Measurements from ENCODE around the gene NFIA. TPM values are rescaled to one million over a fixed set of nuclear protein-coding genes. Genes with fewer than 3 reads are reported as not detected.

The NFIA gene
- 68.1 TPM for total RNA-seq

GRCh38 chr1:61082311-61083012 is at the start of gene NFIA:
TSS of gene NFIA (plus strand) at chr1:61082561.
- peak; percentile 87 for DNase-seq

- no peak for DNase-seq
Observed at GRCh38 chr1:61035880-61036279, 46.5 kb upstream of the NFIA start.

- DNase-seq = no peak
Observed at GRCh38 chr1:61042466-61043009, 39.8 kb upstream of the NFIA start.

- peak; percentile 92 for DNase-seq
Observed at GRCh38 chr1:61043010-61043820, 39.1 kb upstream of the NFIA start.

GRCh38 chr1:61046434-61046833 is 35.9 kb upstream of the NFIA start:
- DNase-seq = no peak

GRCh38 chr1:61047061-61047460 is 35.3 kb upstream of the NFIA start:
- no peak for DNase-seq

- DNase-seq = peak; percentile 97
Observed at GRCh38 chr1:61049850-61050540, 32.4 kb upstream of the NFIA start.

- peak; percentile 37 for DNase-seq
Observed at GRCh38 chr1:61050541-61051442, 31.6 kb upstream of the NFIA start.

- DNase-seq = no peak
Observed at GRCh38 chr1:61051443-61051718, 31.0 kb upstream of the NFIA start.

- peak; percentile 38 for DNase-seq
Observed at GRCh38 chr1:61051719-61052394, 30.5 kb upstream of the NFIA start.

GRCh38 chr1:61052395-61053225 is 29.8 kb upstream of the NFIA start:
- peak; percentile 40 for DNase-seq

- DNase-seq = peak; percentile 28
Observed at GRCh38 chr1:61053226-61053711, 29.1 kb upstream of the NFIA start.

GRCh38 chr1:61053712-61054600 is 28.4 kb upstream of the NFIA start:
- peak; percentile 43 for DNase-seq

GRCh38 chr1:61054601-61054993 is 27.8 kb upstream of the NFIA start:
- DNase-seq = no peak

- DNase-seq = peak; percentile 85
Observed at GRCh38 chr1:61055110-61055614, 27.2 kb upstream of the NFIA start.

- DNase-seq = no peak
Observed at GRCh38 chr1:61056196-61056572, 26.2 kb upstream of the NFIA start.

GRCh38 chr1:61056573-61057439 is 25.6 kb upstream of the NFIA start:
- DNase-seq = peak; percentile 90
